SK-N-SH treated with all-trans-retinoic acid at 6 μM for 48 hours (cell line): ENCODE measurements around the gene PRR23B.

Experiments
- ARNTL ChIP-seq: fragments of 450-650 bp; formaldehyde crosslinking; IDR thresholded peaks from 2 replicates; pipeline ENCODE4 v1.5.0; 2020; ENCODE audit warnings: low read depth, mild to moderate bottlenecking, moderate library complexity, borderline replicate concordance
- ZFP3 ChIP-seq: fragments of 250-450 bp; sonication (Bioruptor Pico); IDR thresholded peaks from 2 replicates; pipeline ENCODE4 v1.5.0; 2020; ENCODE audit warnings: mild to moderate bottlenecking, moderate library complexity
- ZFP30 ChIP-seq: fragments of 450-650 bp; formaldehyde crosslinking; IDR thresholded peaks from 2 replicates; pipeline ENCODE4 v1.5.0; 2022; ENCODE audit warnings: mild to moderate bottlenecking, moderate library complexity
- TF ChIP-seq, protein P1 (sequence below): fragments of 250-450 bp; sonication (Bioruptor Pico); IDR thresholded peaks from 2 replicates; pipeline ENCODE4 v1.5.0; 2020; ENCODE audit warnings: mild to moderate bottlenecking, moderate library complexity

DNA sequence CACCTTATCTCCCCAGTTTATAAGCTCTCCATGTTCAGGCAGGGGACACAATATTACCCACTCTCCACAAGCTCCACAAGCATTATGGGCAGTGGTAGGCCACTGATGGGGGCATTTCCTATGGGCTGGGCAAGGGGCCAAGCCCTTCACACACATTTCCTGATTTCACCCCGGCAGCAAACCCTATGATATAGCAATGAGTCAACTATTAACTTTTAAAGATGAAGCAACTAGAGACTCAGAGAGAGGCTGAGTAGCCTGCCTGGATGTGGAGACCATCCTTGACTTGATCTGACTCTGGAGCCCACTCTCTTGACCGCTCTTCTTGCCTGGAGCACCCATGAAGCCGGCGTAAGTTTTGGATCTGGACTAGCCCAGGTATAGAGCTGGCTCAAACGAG is 46.3 kb downstream of the PRR23B start:
- TF ChIP-seq ZFP3 (CRISPR knock-in tag) (no peak), ZFP30 (CRISPR knock-in tag) (no peak), ARNTL (CRISPR knock-in tag) (no peak)
- TF ChIP-seq, protein P1, sequence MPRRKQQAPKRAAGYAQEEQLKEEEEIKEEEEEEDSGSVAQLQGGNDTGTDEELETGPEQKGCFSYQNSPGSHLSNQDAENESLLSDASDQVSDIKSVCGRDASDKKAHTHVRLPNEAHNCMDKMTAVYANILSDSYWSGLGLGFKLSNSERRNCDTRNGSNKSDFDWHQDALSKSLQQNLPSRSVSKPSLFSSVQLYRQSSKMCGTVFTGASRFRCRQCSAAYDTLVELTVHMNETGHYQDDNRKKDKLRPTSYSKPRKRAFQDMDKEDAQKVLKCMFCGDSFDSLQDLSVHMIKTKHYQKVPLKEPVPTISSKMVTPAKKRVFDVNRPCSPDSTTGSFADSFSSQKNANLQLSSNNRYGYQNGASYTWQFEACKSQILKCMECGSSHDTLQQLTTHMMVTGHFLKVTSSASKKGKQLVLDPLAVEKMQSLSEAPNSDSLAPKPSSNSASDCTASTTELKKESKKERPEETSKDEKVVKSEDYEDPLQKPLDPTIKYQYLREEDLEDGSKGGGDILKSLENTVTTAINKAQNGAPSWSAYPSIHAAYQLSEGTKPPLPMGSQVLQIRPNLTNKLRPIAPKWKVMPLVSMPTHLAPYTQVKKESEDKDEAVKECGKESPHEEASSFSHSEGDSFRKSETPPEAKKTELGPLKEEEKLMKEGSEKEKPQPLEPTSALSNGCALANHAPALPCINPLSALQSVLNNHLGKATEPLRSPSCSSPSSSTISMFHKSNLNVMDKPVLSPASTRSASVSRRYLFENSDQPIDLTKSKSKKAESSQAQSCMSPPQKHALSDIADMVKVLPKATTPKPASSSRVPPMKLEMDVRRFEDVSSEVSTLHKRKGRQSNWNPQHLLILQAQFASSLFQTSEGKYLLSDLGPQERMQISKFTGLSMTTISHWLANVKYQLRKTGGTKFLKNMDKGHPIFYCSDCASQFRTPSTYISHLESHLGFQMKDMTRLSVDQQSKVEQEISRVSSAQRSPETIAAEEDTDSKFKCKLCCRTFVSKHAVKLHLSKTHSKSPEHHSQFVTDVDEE (CRISPR knock-in tag), result no peak
